Measurements from ENCODE around the gene PPP2R3A.
"Not testable (repeated sequence)": the region's sequence is repeated elsewhere in the genome, so short reads cannot be mapped to it uniquely, and the experiment has no call there.

Gene PPP2R3A

GRCh38 chr3:135965506-135966270, at the start of gene PPP2R3A:
TSS of gene PPP2R3A (plus strand) at chr3:135965728. CDS start at chr3:136001499, 35,771 bp downstream.
- peak; percentile 77 for DNase-seq

GRCh38 chr3:135916310-135916709, 49.2 kb upstream of the PPP2R3A start:
- no peak for DNase-seq

GRCh38 chr3:135917076-135917475, 48.5 kb upstream of the PPP2R3A start:
- DNase-seq = no peak

GRCh38 chr3:135917927-135918597, 47.5 kb upstream of the PPP2R3A start:
- DNase-seq = no peak

GRCh38 chr3:135918600-135918999, 46.9 kb upstream of the PPP2R3A start:
- no peak for DNase-seq

- no peak for DNase-seq
Observed at GRCh38 chr3:135920275-135920674, 45.3 kb upstream of the PPP2R3A start.

GRCh38 chr3:135922903-135923250, 42.7 kb upstream of the PPP2R3A start:
- DNase-seq = no peak

- DNase-seq = no peak
Observed at GRCh38 chr3:135924506-135924905, 41.0 kb upstream of the PPP2R3A start.

GRCh38 chr3:135926664-135927063, 38.9 kb upstream of the PPP2R3A start:
- no peak for DNase-seq

GRCh38 chr3:135927155-135927554, 38.4 kb upstream of the PPP2R3A start:
- DNase-seq = no peak

- DNase-seq = no peak
Observed at GRCh38 chr3:135929670-135930069, 35.9 kb upstream of the PPP2R3A start.

GRCh38 chr3:135930255-135930654, 35.3 kb upstream of the PPP2R3A start:
- no peak for DNase-seq

- DNase-seq = not testable (repeated sequence)
Observed at GRCh38 chr3:135935171-135935570, 30.4 kb upstream of the PPP2R3A start.

GRCh38 chr3:135937766-135938165, 27.8 kb upstream of the PPP2R3A start:
- not testable (repeated sequence) for DNase-seq

GRCh38 chr3:135944831-135945230, 20.7 kb upstream of the PPP2R3A start:
- no peak for DNase-seq

- no peak for DNase-seq
Observed at GRCh38 chr3:135950941-135951340, 14.6 kb upstream of the PPP2R3A start.

- no peak for DNase-seq
Observed at GRCh38 chr3:135964160-135964955, 1.2 kb upstream of the PPP2R3A start.

- DNase-seq = no peak
Observed at GRCh38 chr3:135965129-135965505, 411 bp upstream of the PPP2R3A start.

GRCh38 chr3:135966271-135966961, 888 bp downstream of the PPP2R3A start:
- DNase-seq = no peak

- no peak for DNase-seq
Observed at GRCh38 chr3:135966962-135967274, 1.4 kb downstream of the PPP2R3A start.

GRCh38 chr3:135967867-135968266, 2.3 kb downstream of the PPP2R3A start:
- no peak for DNase-seq

GRCh38 chr3:135970506-135971116, 5.1 kb downstream of the PPP2R3A start:
- DNase-seq = no peak

- no peak for DNase-seq
Observed at GRCh38 chr3:135973841-135974240, 8.3 kb downstream of the PPP2R3A start.

Data from CD4-positive, alpha-beta T cell treated with Interleukin-21 for 1 hour (primary cell).